Muscle of back (tissue), 11 donors: Measurements from ENCODE around the gene FETUB. TPM values are rescaled to one million over a fixed set of nuclear protein-coding genes. Genes with fewer than 3 reads are reported as not detected.

Experiments
- DNase-seq, 3 donors: peaks; one replicate each; pipeline versions ENCODE4 v3.0.0 to v3.0.0-alpha.2; 2013
- polyA plus RNA-seq, 10 donors: library from polyadenylated mRNA; unstranded; fragments of 120-200 nt; gene quantifications; one replicate each; pipeline ENCODE4 v1.2.1, GENCODE V29; 2013; ENCODE audit not compliant: insufficient read length in 10 of 10

The FETUB gene
- polyA plus RNA-seq, 10 donors: 0.08 to 0.42 (median 0.35) TPM; not detected in 5

GRCh38 chr3:186635532-186635931 is 4.7 kb upstream of the FETUB start:
- DNase-seq: no peak

GRCh38 chr3:186636536-186636935 is 3.7 kb upstream of the FETUB start:
- no peak for DNase-seq

DNA sequence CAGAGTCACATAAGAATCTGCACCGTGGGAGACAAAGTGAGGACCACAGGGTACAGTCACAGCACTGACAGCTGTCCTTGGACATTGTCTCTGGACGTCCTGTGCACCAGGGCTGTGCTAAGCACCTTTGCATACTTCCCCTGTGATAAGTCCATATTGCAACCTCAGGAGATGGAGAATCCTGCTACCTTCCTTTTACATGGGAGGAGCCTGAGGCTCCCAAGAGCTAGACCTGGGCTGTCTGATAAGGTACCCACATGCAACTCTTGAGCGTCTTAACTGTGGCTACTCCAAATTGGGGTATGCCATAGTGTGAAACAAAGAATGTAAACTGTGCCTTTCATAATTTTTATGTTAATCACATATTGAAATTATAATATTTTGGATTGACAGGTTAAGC is 2.5 kb upstream of the FETUB start:
- no peak for DNase-seq

DNA sequence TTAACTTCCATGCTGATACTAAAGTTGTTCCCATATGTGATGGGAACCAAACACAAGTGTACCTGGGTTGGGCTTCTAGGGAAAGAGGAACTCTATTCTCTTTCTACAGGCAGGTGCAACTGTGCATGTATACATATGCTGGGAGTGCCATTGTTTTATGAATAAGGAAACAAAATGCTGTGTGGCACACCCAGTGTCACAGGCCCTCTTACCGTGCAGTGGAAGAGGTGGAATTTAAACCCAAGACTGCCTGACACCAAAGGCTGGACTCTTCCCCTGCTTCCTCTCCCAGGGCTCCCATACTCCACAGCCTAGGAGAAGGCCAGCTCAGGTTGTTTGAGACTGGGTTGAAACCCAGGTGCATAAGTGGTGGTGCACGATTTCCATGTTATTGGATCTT is 1.9 kb upstream of the FETUB start:
- no peak for DNase-seq

- no peak for DNase-seq
Observed at GRCh38 chr3:186640473-186640818, 247 bp downstream of the FETUB start.

GRCh38 chr3:186640929-186641328 is 730 bp downstream of the FETUB start:
- no peak for DNase-seq

DNA sequence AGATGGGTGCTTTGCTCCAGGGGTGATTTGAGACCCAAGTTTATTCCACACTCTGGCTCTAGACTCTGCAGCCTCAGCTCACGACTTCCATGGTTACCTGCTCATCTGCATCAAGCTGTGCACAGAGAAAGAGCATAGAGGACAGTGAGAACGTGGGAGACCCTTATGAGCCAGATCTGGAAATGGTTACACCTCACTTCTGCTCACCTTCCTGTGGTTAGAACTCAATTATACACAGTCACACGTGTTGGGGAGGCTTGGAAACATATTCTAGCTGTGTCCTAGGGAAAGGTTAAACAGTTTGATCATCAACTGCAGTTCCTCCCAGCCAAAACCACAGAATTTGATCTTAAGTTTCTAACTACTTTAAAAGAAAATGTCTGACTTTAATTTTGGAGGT is 1.8 kb downstream of the FETUB start:
- DNase-seq: no peak

DNA sequence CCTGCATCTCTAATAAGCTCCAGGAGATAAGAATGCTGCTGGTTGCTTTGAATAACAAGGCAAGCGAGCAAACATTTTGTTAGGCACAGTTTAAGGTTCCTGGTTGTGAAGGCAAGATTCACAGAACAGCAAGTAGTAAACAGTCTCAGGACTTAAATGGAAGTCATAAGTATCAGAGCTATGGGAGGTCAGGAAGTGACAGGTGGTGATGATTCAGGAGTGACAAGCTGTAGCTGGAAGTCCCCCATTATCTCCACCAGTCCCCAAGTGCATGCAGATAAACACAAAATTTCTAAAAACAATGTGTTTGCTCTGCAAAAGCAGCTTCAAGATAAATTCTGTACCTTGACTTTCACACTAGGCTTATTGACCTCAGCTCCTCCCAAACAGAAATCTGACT is 3.3 kb downstream of the FETUB start:
- DNase-seq: no peak

GRCh38 chr3:186644683-186645082 is 4.5 kb downstream of the FETUB start:
- DNase-seq: no peak

DNA sequence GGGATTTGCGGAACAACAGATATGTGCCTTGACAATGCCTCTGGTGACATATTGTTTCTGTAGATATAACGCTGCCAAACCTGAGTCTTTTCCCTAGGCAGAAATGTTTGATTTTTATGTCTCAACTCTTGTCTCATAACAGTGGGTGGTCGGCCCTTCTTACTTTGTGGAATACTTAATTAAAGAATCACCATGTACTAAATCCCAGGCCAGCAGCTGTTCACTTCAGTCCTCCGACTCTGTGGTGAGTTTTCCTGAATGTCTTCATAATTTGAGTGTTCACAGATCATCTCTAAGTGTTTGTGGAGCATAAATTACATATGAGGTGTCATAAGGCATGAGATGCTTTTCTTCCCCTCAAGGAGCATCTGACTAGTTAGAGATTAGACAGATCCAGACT is 5.9 kb downstream of the FETUB start:
- no peak for DNase-seq

DNA sequence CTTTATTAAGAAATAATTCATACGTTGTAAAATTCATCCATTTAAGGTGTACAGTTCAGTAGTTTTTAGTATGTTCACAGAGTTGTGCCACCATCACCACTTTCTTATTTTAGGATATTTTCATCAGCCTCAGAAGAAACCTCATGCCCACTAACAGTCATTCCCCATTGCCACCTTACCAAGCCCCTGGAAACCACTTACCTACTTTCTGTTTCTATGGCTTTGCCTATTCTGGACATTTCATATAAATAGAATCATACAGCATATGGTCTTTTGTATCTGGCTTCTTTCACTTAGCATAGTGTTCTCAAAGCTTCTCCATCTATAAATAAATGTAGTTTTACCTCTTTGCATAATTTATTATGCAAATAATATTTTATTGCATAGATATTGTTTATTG is 6.6 kb downstream of the FETUB start:
- no peak for DNase-seq

- DNase-seq: no peak
Observed at GRCh38 chr3:186648851-186649250, 8.7 kb downstream of the FETUB start.

- no peak for DNase-seq
Observed at GRCh38 chr3:186651678-186652215, 11.5 kb downstream of the FETUB start.

GRCh38 chr3:186653080-186653707 is 13.0 kb downstream of the FETUB start:
- DNase-seq: no peak

- DNase-seq: no peak
Observed at GRCh38 chr3:186653984-186654383, 13.8 kb downstream of the FETUB start.

- DNase-seq: no peak
Observed at GRCh38 chr3:186663361-186664118, 23.3 kb downstream of the FETUB start.

- no peak for DNase-seq
Observed at GRCh38 chr3:186664119-186664495, 23.9 kb downstream of the FETUB start.

- no peak for DNase-seq
Observed at GRCh38 chr3:186664506-186664905, 24.3 kb downstream of the FETUB start.

DNA sequence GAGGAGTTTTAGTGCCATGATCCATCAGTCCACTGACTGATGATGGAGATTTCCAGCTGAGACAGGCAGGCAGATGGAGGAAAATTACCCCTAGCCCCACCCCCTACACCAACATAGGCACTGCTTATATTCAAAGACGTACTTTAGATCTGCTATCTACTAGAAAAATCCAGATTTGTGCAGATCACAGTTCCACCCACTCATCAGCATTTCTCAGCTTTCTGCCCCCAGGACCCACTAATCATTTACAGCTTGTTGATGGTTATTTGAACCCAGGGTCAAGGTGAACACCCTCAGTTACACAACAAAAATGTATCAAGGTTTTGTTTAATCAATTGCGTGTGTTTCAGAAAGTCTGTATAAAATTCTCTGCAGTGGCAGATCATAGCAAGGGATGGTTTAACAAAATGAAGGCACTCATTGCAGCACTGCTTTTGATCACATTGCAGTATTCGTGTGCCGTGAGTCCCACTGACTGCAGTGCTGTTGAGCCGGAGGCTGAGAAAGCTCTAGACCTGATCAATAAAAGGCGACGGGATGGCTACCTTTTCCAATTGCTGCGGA is 25.5 kb downstream of the FETUB start, which contains the start of gene HRG:
Gene HRG, plus strand, starts transcription at position 390 of the 564 bp plus-strand sequence. Its CDS starts 18 bp downstream, at position 408.
- DNase-seq: no peak

DNA sequence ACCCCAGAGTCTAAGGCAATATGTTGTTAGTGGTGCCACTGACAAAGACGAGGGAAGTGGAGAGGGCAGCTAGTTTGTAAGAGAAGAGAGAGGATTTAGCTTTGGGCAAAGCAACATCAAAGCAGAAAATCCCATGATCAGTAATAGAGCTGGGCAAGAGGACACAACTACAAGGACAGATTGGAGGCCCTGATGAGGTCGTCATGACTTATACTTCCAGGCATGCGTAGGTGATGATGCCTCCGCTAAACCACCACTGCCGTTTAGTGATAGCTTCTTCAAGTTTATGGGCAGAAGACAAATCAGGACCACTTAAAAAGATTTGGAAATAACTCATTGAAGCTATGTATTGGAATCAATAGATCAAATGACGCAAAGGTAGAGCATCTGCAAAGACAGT is 28.2 kb downstream of the FETUB start:
- DNase-seq: no peak

DNA sequence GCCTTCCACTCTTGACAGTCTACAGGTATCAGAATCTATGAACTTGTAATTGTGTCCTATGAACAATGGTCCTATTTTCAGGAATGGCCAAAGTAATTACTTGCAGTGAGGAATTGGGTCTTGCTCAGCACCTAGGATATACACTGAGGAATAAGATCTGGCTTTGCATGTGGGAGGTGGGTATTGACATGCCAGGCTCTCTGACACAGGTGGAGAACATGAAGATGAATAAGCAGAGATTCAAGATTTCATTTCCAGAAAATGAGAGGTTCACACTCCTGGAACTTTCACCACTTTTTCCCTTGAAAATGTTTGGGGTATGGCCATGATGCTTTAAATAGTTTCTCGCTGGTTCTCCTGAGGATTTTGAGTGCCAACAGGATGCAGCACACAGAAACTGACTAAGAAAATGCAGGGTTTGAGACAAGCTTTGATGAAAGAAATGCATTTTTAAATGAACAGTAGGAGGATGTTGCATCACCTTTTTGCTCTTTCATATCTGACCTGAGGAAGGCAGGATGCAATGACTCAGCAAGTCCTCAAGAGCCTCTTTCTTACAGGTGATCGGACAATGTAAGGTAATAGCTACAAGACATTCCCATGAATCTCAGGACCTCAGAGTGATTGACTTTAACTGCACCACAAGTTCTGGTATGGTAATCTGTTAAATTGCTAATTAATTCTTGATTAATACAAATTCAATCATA is 29.3 kb downstream of the FETUB start:
- DNase-seq: no peak

GRCh38 chr3:186670155-186670554 is 30.0 kb downstream of the FETUB start:
- DNase-seq: no peak
